GM23338 (cell line): ENCODE results near the gene MTRF1. TPM values are rescaled to one million over a fixed set of nuclear protein-coding genes. Genes with fewer than 3 reads are reported as not detected.

Experiments
- ATAC-seq: fragments of 200-7000 bp; cut with Tn5 transposase; 3 replicates; pipeline ENCODE4 v1.9.1; 2020
- DNase-seq: peaks from one replicate; pipeline ENCODE4 v3.0.0-alpha.2; 2015; ENCODE audit warnings: low spot score
- H2AFZ ChIP-seq: fragments of 200-600 bp; sonication (generic); 2 replicates; pipeline ENCODE4 v1.8.0; 2016; ENCODE audit warnings: antibody characterized with exemption, mild to moderate bottlenecking, moderate library complexity
- H3F3A ChIP-seq: fragments of 200-600 bp; sonication (generic); replicated peaks from 2 replicates; pipeline ENCODE4 v1.8.0; 2017; ENCODE audit warnings: antibody characterized with exemption, mixed run types, low read depth
- H3K27ac ChIP-seq: fragments of 200-600 bp; sonication (generic); 2 replicates; pipeline ENCODE4 v1.6.1; 2016; ENCODE audit warnings: low read depth
- H3K27me3 ChIP-seq: fragments of 200-600 bp; sonication (generic); 2 replicates; pipeline ENCODE4 v1.8.0; 2016; ENCODE audit warnings: mild to moderate bottlenecking, mixed run types, moderate library complexity; ENCODE audit not compliant: insufficient read depth
- H3K36me3 ChIP-seq: fragments of 200-600 bp; sonication (generic); 2 replicates; pipeline ENCODE4 v1.8.0; 2016; ENCODE audit warnings: mild to moderate bottlenecking; ENCODE audit not compliant: insufficient read depth
- H3K4me1 ChIP-seq: fragments of 200-600 bp; sonication (generic); 2 replicates; pipeline ENCODE4 v1.8.0; 2016; ENCODE audit warnings: mild to moderate bottlenecking, moderate library complexity; ENCODE audit not compliant: insufficient read depth
- H3K4me2 ChIP-seq: fragments of 200-600 bp; sonication (generic); 2 replicates; pipeline ENCODE4 v1.7.1; 2017; ENCODE audit warnings: mixed run types
- H3K4me3 ChIP-seq: fragments of 200-600 bp; sonication (generic); 2 replicates; pipeline ENCODE4 v1.6.1; 2016; ENCODE audit warnings: mixed run types
- H3K79me2 ChIP-seq: fragments of 200-600 bp; sonication (generic); replicated peaks from 2 replicates; pipeline ENCODE4 v1.8.0; 2017; ENCODE audit warnings: mild to moderate bottlenecking; ENCODE audit not compliant: insufficient read depth
- H3K9me2 ChIP-seq: fragments of 200-600 bp; sonication (generic); 2 replicates; pipeline ENCODE4 v1.8.0; 2017; ENCODE audit not compliant: insufficient read depth
- H4K20me1 ChIP-seq: fragments of 200-600 bp; sonication (generic); replicated peaks from 2 replicates; pipeline ENCODE4 v1.8.0; 2017; ENCODE audit warnings: mild to moderate bottlenecking; ENCODE audit not compliant: insufficient read depth
- H3K27ac Mint-ChIP-seq: 2 replicates; pipeline ENCODE4 v1.8.0; 2020; ENCODE audit warnings: inconsistent platforms, mild to moderate bottlenecking, moderate library complexity, mixed read lengths
- H3K27me3 Mint-ChIP-seq: 3 replicates; pipeline ENCODE4 v1.8.0; 2022; ENCODE audit warnings: low read depth, mild to moderate bottlenecking, moderate library complexity, mixed read lengths, inconsistent platforms; ENCODE audit not compliant: insufficient read depth, poor library complexity
- H3K36me3 Mint-ChIP-seq: 3 replicates; pipeline ENCODE4 v1.8.0; 2021; ENCODE audit warnings: low read depth, mild to moderate bottlenecking, inconsistent platforms, moderate library complexity, mixed read lengths
- H3K4me1 Mint-ChIP-seq: 3 replicates; pipeline ENCODE4 v1.8.0; 2020; ENCODE audit warnings: mild to moderate bottlenecking, inconsistent platforms, mixed read lengths
- H3K4me3 Mint-ChIP-seq: 3 replicates; pipeline ENCODE4 v1.8.0; 2021; ENCODE audit warnings: moderate library complexity, mild to moderate bottlenecking, inconsistent platforms, mixed read lengths
- H3K9me3 Mint-ChIP-seq: 3 replicates; pipeline ENCODE4 v1.8.0; 2020; ENCODE audit warnings: moderate library complexity, mild to moderate bottlenecking, inconsistent platforms, mixed read lengths
- CREB1 ChIP-seq: fragments of 250-450 bp; sonication (Bioruptor Pico); IDR thresholded peaks from 2 replicates; pipeline ENCODE4 v1.5.0; 2020; ENCODE audit warnings: low read depth, mild to moderate bottlenecking, moderate library complexity
- CTCF ChIP-seq, 2 experiments: fragments of 200-600 bp in 1 of 2; sonication (generic) in 1 of 2; conservative IDR thresholded peaks; 2 replicates each; pipeline versions ENCODE4 v1.5.1 to v1.6.1; 2016 to 2017; ENCODE audit warnings: antibody characterized with exemption in 2 of 2, low read depth in 2 of 2, mild to moderate bottlenecking in 2 of 2, moderate library complexity in 1 of 2
- ETS1 ChIP-seq: IDR thresholded peaks from 2 replicates; pipeline ENCODE4 v1.6.1; 2016; ENCODE audit warnings: antibody characterized with exemption
- EZH2 ChIP-seq: fragments of 200-600 bp; sonication (generic); IDR thresholded peaks from one replicate; pipeline ENCODE4 v1.8.0; 2017; ENCODE audit warnings: antibody characterized with exemption, mild to moderate bottlenecking, low read depth; ENCODE audit not compliant: unreplicated experiment
- EZH2phosphoT487 ChIP-seq: fragments of 200-600 bp; sonication (generic); IDR thresholded peaks from one replicate; pipeline ENCODE4 v1.8.1; 2018; ENCODE audit warnings: antibody characterized with exemption; ENCODE audit not compliant: unreplicated experiment
- JUNB ChIP-seq: IDR thresholded peaks from one replicate; pipeline ENCODE4 v1.6.1; 2016; ENCODE audit warnings: antibody characterized with exemption; ENCODE audit not compliant: unreplicated experiment
- NANOG ChIP-seq: IDR thresholded peaks from 2 replicates; pipeline ENCODE4 v1.6.1; 2016; ENCODE audit warnings: antibody characterized with exemption, borderline replicate concordance
- POLR2AphosphoS5 ChIP-seq: IDR thresholded peaks from 2 replicates; pipeline ENCODE4 v1.6.1; 2016; ENCODE audit warnings: antibody characterized with exemption, low read depth
- REST ChIP-seq: IDR thresholded peaks from one replicate; pipeline ENCODE4 v1.6.1; 2018; ENCODE audit warnings: antibody characterized with exemption; ENCODE audit not compliant: unreplicated experiment
- STAT1 ChIP-seq: IDR thresholded peaks from one replicate; pipeline ENCODE4 v1.6.1; 2016; ENCODE audit warnings: antibody characterized with exemption; ENCODE audit not compliant: unreplicated experiment
- ZNF114 ChIP-seq: fragments of 250-450 bp; sonication (Bioruptor Pico); IDR thresholded peaks from 2 replicates; pipeline ENCODE4 v1.5.0; 2020; ENCODE audit warnings: mild to moderate bottlenecking, moderate library complexity
- ZNF331 ChIP-seq: fragments of 250-450 bp; sonication (Bioruptor Pico); IDR thresholded peaks from 2 replicates; pipeline ENCODE4 v1.5.0; 2020; ENCODE audit warnings: low read depth, mild to moderate bottlenecking, moderate library complexity
- ZNF462 ChIP-seq: fragments of 250-450 bp; sonication (Bioruptor Pico); IDR thresholded peaks from 2 replicates; pipeline ENCODE4 v1.5.0; 2020; ENCODE audit warnings: mild to moderate bottlenecking, moderate library complexity
- polyA plus RNA-seq: library from polyadenylated mRNA; unstranded; fragments of >200 nt; fragmentation: Nextera tagmentation; extraction: Ambion mirVana; gene quantifications from 2 replicates; pipeline ENCODE4 v1.2.1, GENCODE V29; 2016
- total RNA-seq: library from RNA; depleted of rRNA; stranded (reverse); fragments of >200 nt; shearing (Covaris generic); gene quantifications from 2 replicates; pipeline ENCODE4 v1.2.3, GENCODE V29; 2014

The MTRF1 gene
- total and polyA plus RNA-seq, 2 experiments from 2014 or later: 18.4 to 22.6 TPM

- no peaks in the 10 kb centered on the region for H3K36me3 ChIP-seq
- Mint-ChIP-seq H3K27ac (no peak overlapping the region), H3K36me3 (no peaks in the 10 kb centered on the region), H3K4me1 (0 out of 3 replicates have a peak, but pooled peaks cover under 1% of the 10 kb centered on the region), H3K4me3 (no peak overlapping the region), H3K27me3 (peaks cover under 1% of the 10 kb centered on the region), H3K9me3 (peaks cover 15% of the 10 kb centered on the region)
- H4K20me1 ChIP-seq: no peaks in the 10 kb centered on the region
- H3F3A ChIP-seq: no peaks in the 10 kb centered on the region
- no peak for ATAC-seq
- H3K27me3 ChIP-seq: no peaks in the 10 kb centered on the region
- H3K4me3 ChIP-seq: no peak overlapping the region
- TF ChIP-seq EZH2phosphoT487: no peak
- TF ChIP-seq ZNF114: no peak
- no peak for TF ChIP-seq CTCF (conservative IDR thresholded peaks at IDR 0.05; ENCODE audit: low read depth in 2 of 2)
- TF ChIP-seq REST: no peak
- no peak for TF ChIP-seq STAT1
- TF ChIP-seq ZNF331 (CRISPR knock-in tag): no peak
- no peak for TF ChIP-seq ETS1
- TF ChIP-seq CREB1 (CRISPR knock-in tag): no peak
- TF ChIP-seq POLR2AphosphoS5: no peak
- TF ChIP-seq JUNB: no peak
- TF ChIP-seq ZNF462 (CRISPR knock-in tag): no peak
- no peak for TF ChIP-seq NANOG
- TF ChIP-seq EZH2: no peak
- DNase-seq: no peak
- H3K27ac ChIP-seq: no peak overlapping the region
- no peak overlapping the region for H2AFZ ChIP-seq
- no peaks in the 10 kb centered on the region for H3K79me2 ChIP-seq
- H3K4me1 ChIP-seq: no peaks in the 10 kb centered on the region
- H3K4me2 ChIP-seq: no peak overlapping the region
- H3K9me2 ChIP-seq: no peaks in the 10 kb centered on the region; the same call in 1 of the 2 replicates
These were observed 29.9 kb upstream of the MTRF1 start for GRCh38 chr13:41293272-41293671.
